ENCODE results near the gene EFCC1. TPM values are rescaled to one million over a fixed set of nuclear protein-coding genes. Genes with fewer than 3 reads are reported as not detected.

The EFCC1 gene
- total and polyA plus RNA-seq, 9 donors, result 0.61 to 2.0 (median 0.79) TPM

GRCh38 chr3:129039271-129040038 lies 38.4 kb downstream of the EFCC1 start:
- H3K9me3 ChIP-seq (replicated peaks; ENCODE audit: control insufficient read depth, low read depth, low read length), result peaks cover 5% of the 10 kb centered on the region
- DNase-seq, result peak; percentile 47
- no peaks in the 10 kb centered on the region for H3K36me3 ChIP-seq (ENCODE audit: control insufficient read depth, insufficient read depth, low read length)
- no peak overlapping the region for H3K4me3 ChIP-seq (ENCODE audit: low read length)
- H3K27ac ChIP-seq (ENCODE audit: low read length), result no peak overlapping the region
- H3K27me3 ChIP-seq (ENCODE audit: control insufficient read depth, insufficient read depth, low read length), result peaks cover 7% of the 10 kb centered on the region
- H3K4me1 ChIP-seq (ENCODE audit: control insufficient read depth, insufficient read depth, low read length), result peaks cover 5% of the 10 kb centered on the region
- 51% methylated on average over 11 of the region's 14 CpGs for WGBS (ENCODE audit: insufficient coverage)

DNA sequence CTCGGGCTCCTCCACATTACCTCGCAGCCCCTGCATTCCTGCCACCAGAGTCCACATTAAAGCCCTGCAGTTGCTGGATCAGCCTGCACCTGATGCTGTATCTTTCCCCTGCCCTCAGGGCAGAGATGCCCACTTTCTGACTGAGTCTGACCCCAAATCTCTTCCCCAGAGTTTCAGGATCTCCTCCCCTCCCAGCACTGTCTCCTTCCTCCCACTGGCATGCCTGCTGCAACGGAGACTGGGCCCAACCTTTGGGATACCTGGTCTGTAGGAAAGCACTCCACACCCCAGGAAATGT lies 38.9 kb downstream of the EFCC1 start:
- Histone ChIP-seq H3K36me3 (ENCODE audit: control insufficient read depth, insufficient read depth, low read length) (no peaks in the 10 kb centered on the region), H3K27me3 (ENCODE audit: control insufficient read depth, insufficient read depth, low read length) (peaks cover 9% of the 10 kb centered on the region), H3K27ac (ENCODE audit: low read length) (no peak overlapping the region), H3K4me3 (ENCODE audit: low read length) (no peak overlapping the region), H3K9me3 (replicated peaks; ENCODE audit: control insufficient read depth, low read depth, low read length) (peaks cover 8% of the 10 kb centered on the region), H3K4me1 (ENCODE audit: control insufficient read depth, insufficient read depth, low read length) (peaks cover 5% of the 10 kb centered on the region)
- 59% methylated on average over 2 of the region's 3 CpGs for WGBS (ENCODE audit: insufficient coverage)
- no peak for DNase-seq

GRCh38 chr3:129040579-129041300 lies 39.6 kb downstream of the EFCC1 start:
- Histone ChIP-seq H3K36me3 (ENCODE audit: control insufficient read depth, insufficient read depth, low read length) (no peaks in the 10 kb centered on the region), H3K4me3 (ENCODE audit: low read length) (no peak overlapping the region), H3K27me3 (ENCODE audit: control insufficient read depth, insufficient read depth, low read length) (peaks cover 15% of the 10 kb centered on the region), H3K27ac (ENCODE audit: low read length) (no peak overlapping the region), H3K4me1 (ENCODE audit: control insufficient read depth, insufficient read depth, low read length) (peaks cover 8% of the 10 kb centered on the region), H3K9me3 (replicated peaks; ENCODE audit: control insufficient read depth, low read depth, low read length) (peaks cover 8% of the 10 kb centered on the region)
- no peak for DNase-seq
- 65% methylated on average over 12 of the region's 15 CpGs for WGBS (ENCODE audit: insufficient coverage)

- H3K27ac ChIP-seq (ENCODE audit: low read length), result no peak overlapping the region
- 2% methylated on average over 43 of the region's 43 CpGs for WGBS (ENCODE audit: insufficient coverage)
- peaks cover 34% of the 10 kb centered on the region for H3K27me3 ChIP-seq (ENCODE audit: control insufficient read depth, insufficient read depth, low read length)
- H3K36me3 ChIP-seq (ENCODE audit: control insufficient read depth, insufficient read depth, low read length), result no peaks in the 10 kb centered on the region
- H3K9me3 ChIP-seq (replicated peaks; ENCODE audit: control insufficient read depth, low read depth, low read length), result peaks cover 8% of the 10 kb centered on the region
- no peak for DNase-seq
- H3K4me3 ChIP-seq (ENCODE audit: low read length), result peak overlapping the region; percentile 1
- peaks cover 7% of the 10 kb centered on the region for H3K4me1 ChIP-seq (ENCODE audit: control insufficient read depth, insufficient read depth, low read length)
Measured at GRCh38 chr3:129045675-129046036, 44.6 kb downstream of the EFCC1 start.

- peaks cover 34% of the 10 kb centered on the region for H3K27me3 ChIP-seq (ENCODE audit: control insufficient read depth, insufficient read depth, low read length)
- peak overlapping the region; percentile 1 for H3K4me3 ChIP-seq (ENCODE audit: low read length)
- DNase-seq, result no peak
- H3K27ac ChIP-seq (ENCODE audit: low read length), result no peak overlapping the region
- H3K36me3 ChIP-seq (ENCODE audit: control insufficient read depth, insufficient read depth, low read length), result no peaks in the 10 kb centered on the region
- H3K4me1 ChIP-seq (ENCODE audit: control insufficient read depth, insufficient read depth, low read length), result peaks cover 7% of the 10 kb centered on the region
- 16% methylated on average over 62 of the region's 67 CpGs for WGBS (ENCODE audit: insufficient coverage)
- H3K9me3 ChIP-seq (replicated peaks; ENCODE audit: control insufficient read depth, low read depth, low read length), result peaks cover 8% of the 10 kb centered on the region
Measured at GRCh38 chr3:129046037-129046731, 45.1 kb downstream of the EFCC1 start.

GRCh38 chr3:129046732-129047552 lies 45.8 kb downstream of the EFCC1 start:
- H3K9me3 ChIP-seq (replicated peaks; ENCODE audit: control insufficient read depth, low read depth, low read length), result peaks cover 8% of the 10 kb centered on the region
- no peak overlapping the region for H3K4me3 ChIP-seq (ENCODE audit: low read length)
- 85% methylated on average over 43 of the region's 46 CpGs for WGBS (ENCODE audit: insufficient coverage)
- H3K36me3 ChIP-seq (ENCODE audit: control insufficient read depth, insufficient read depth, low read length), result no peaks in the 10 kb centered on the region
- H3K27ac ChIP-seq (ENCODE audit: low read length), result no peak overlapping the region
- DNase-seq, result no peak
- H3K27me3 ChIP-seq (ENCODE audit: control insufficient read depth, insufficient read depth, low read length), result peaks cover 34% of the 10 kb centered on the region
- peaks cover 9% of the 10 kb centered on the region for H3K4me1 ChIP-seq (ENCODE audit: control insufficient read depth, insufficient read depth, low read length)

DNA sequence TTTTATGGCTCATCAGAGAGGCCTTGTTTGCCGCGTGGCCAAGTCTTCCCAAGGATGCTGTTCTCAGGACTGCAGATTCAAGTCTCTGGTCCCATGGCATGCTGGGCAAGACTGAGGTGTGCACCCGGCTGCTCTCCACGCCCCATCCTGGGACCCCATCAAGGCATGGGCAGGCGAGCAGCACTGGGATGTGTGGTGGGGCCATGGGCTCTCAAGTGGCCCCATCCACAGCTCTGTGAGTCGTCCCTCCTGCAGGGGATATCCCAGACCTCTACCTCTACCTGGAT lies 46.4 kb downstream of the EFCC1 start:
- Histone ChIP-seq H3K27ac (ENCODE audit: low read length) (no peak overlapping the region), H3K36me3 (ENCODE audit: control insufficient read depth, insufficient read depth, low read length) (no peaks in the 10 kb centered on the region), H3K4me3 (ENCODE audit: low read length) (no peak overlapping the region), H3K9me3 (replicated peaks; ENCODE audit: control insufficient read depth, low read depth, low read length) (peaks cover 8% of the 10 kb centered on the region), H3K4me1 (ENCODE audit: control insufficient read depth, insufficient read depth, low read length) (peaks cover 14% of the 10 kb centered on the region), H3K27me3 (ENCODE audit: control insufficient read depth, insufficient read depth, low read length) (peaks cover 34% of the 10 kb centered on the region)
- 92% methylated on average over 3 of the region's 6 CpGs for WGBS (ENCODE audit: insufficient coverage)
- DNase-seq, result no peak

DNA sequence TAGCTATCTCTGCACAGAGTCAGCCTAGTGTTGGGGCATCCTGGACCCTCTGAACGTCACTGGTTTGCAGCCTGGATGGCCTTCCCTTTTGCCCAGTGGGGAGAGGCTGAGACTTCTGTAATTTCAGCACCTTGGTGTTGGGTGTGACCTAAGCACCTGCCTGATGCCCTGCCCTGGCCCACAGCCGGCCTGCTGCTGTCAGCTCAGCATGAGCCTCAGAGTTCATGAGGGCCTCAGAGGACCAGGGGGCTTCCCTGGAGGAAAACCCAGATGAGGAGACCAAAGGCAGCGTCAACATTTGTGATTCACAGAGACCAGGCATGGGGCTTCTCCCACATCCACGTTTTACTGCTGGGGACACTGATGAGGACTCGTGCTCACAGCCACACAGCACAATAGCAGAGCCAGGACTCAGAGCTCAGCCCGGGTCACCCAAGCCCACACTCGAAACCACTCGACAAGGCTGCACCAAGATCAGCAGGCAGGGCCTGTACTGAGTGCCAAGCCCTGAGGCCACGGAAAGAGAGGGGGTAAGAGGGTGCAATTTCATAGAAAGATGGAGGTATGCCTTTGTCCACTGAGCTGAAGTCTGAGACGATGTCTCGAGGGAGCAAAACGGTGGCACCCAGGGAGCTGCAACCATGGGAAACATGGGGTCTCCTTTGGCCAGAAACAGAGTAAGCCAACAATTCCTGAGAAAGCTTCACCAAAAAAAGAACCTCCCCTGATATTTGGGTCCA lies 49.6 kb downstream of the EFCC1 start:
- no peak overlapping the region for H3K4me3 ChIP-seq (ENCODE audit: low read length)
- no peaks in the 10 kb centered on the region for H3K9me3 ChIP-seq (replicated peaks; ENCODE audit: control insufficient read depth, low read depth, low read length)
- H3K27me3 ChIP-seq (ENCODE audit: control insufficient read depth, insufficient read depth, low read length), result peaks cover 22% of the 10 kb centered on the region
- no peaks in the 10 kb centered on the region for H3K36me3 ChIP-seq (ENCODE audit: control insufficient read depth, insufficient read depth, low read length)
- no peak overlapping the region for H3K27ac ChIP-seq (ENCODE audit: low read length)
- DNase-seq, result no peak
- H3K4me1 ChIP-seq (ENCODE audit: control insufficient read depth, insufficient read depth, low read length), result peaks cover 22% of the 10 kb centered on the region
- 84% methylated on average over 11 of the region's 12 CpGs for WGBS (ENCODE audit: insufficient coverage)

DNA sequence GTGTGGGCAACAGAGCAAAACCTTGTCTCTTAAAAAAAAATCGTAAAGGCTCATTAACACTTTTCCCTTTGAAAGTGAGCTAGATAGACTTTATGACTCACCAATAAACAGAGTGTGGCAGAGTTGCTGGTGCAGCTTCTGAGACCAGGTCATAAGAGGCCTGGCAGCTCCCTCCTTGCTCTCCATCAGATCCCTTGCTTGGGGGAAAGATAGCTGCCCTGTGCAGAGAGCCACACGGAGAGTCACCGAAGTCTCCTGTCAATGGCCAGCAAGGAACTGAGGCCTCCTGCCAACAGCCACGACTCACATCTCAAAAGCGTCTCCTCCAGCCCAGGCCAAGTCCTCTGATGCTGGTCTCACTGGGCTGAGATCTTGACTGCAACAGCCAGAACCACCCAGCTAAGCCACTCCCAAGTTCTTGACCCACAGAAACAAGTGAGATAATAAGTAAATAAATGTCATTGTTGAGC lies 50.8 kb downstream of the EFCC1 start:
- 61% methylated on average over 2 of the region's 5 CpGs for WGBS (ENCODE audit: insufficient coverage)
- Histone ChIP-seq H3K9me3 (replicated peaks; ENCODE audit: control insufficient read depth, low read depth, low read length) (no peaks in the 10 kb centered on the region), H3K4me1 (ENCODE audit: control insufficient read depth, insufficient read depth, low read length) (peaks cover 19% of the 10 kb centered on the region), H3K4me3 (ENCODE audit: low read length) (no peak overlapping the region), H3K36me3 (ENCODE audit: control insufficient read depth, insufficient read depth, low read length) (no peaks in the 10 kb centered on the region), H3K27me3 (ENCODE audit: control insufficient read depth, insufficient read depth, low read length) (peaks cover 10% of the 10 kb centered on the region), H3K27ac (ENCODE audit: low read length) (peak overlapping the region; percentile 61)
- peak; percentile 41 for DNase-seq

Data from muscle of leg (tissue), 11 donors.